T-cell (primary cell): ENCODE data around the gene MPZL2. TPM values are rescaled to one million over a fixed set of nuclear protein-coding genes. Genes with fewer than 3 reads are reported as not detected.

Source experiments
- ATAC-seq, 4 experiments: fragments of 200-7000 bp in 3 of 4; fragments of 150-1000 bp in 1 of 4; cut with Tn5 transposase; replicated peaks in 1 of 4; 1 replicate in 3 of 4; 2 replicates in 1 of 4; pipeline ENCODE4 v1.10.0; 2021; ENCODE audit warnings: moderate library complexity in 3 of 4, mild to moderate bottlenecking in 2 of 4, moderate number of reproducible peaks in 1 of 4
- CTCF ChIA-PET, 2 donors: fragments of 300-600 bp; sonication (Branson Sonifier 250); formaldehyde crosslinking; loops; one replicate each; lab custom pipeline; 2022; ENCODE audit warnings: antibody characterized with exemption in 2 of 2; lab: Charles Lee
- POLR2A ChIA-PET, 2 donors: fragments of 300-600 bp; sonication (Branson Sonifier 250); formaldehyde crosslinking; loops; one replicate each; lab custom pipeline; 2022; ENCODE audit warnings: antibody characterized with exemption in 2 of 2; lab: Charles Lee
- DNase-seq, 35 experiments: peaks; one replicate each; pipeline versions ENCODE4 v3.0.0 to v3.0.0-alpha.2; 2013 to 2023
- H3K27ac ChIP-seq: one replicate; pipeline ENCODE4 v1.5.1; 2013; ENCODE audit warnings: low read length
- H3K27me3 ChIP-seq, 2 experiments: replicated peaks in 1 of 2; 1 replicate in 1 of 2; 2 replicates in 1 of 2; pipeline versions ENCODE4 v1.6.1 to v1.7.0; 2013; ENCODE audit warnings: low read length in 1 of 2, mixed read lengths in 1 of 2; ENCODE audit not compliant: control insufficient read depth in 2 of 2, insufficient read depth in 2 of 2; ENCODE audit errors: extremely low read depth in 1 of 2
- H3K36me3 ChIP-seq, 2 donors: 1 replicate in 1 of 2; 2 replicates in 1 of 2; pipeline versions ENCODE4 v1.6.1 to v1.7.0; 2013; ENCODE audit warnings: low read length in 1 of 2; ENCODE audit not compliant: control insufficient read depth in 2 of 2, insufficient read depth in 1 of 2; ENCODE audit errors: extremely low read depth in 1 of 2
- H3K4me1 ChIP-seq, 2 experiments: 1 replicate in 1 of 2; 2 replicates in 1 of 2; pipeline versions ENCODE4 v1.6.1 to v1.7.0; 2013; ENCODE audit warnings: low read length in 2 of 2, mixed read lengths in 1 of 2; ENCODE audit not compliant: insufficient read depth in 2 of 2, control insufficient read depth in 1 of 2; ENCODE audit errors: extremely low read depth in 1 of 2
- H3K4me3 ChIP-seq, 2 donors: 1 replicate in 1 of 2; 2 replicates in 1 of 2; pipeline versions ENCODE4 v1.5.1 to v1.7.0; 2013; ENCODE audit warnings: mild to moderate bottlenecking in 2 of 2, low read length in 1 of 2, moderate library complexity in 1 of 2; ENCODE audit not compliant: control insufficient read depth in 1 of 2; ENCODE audit errors: extremely low read depth in 1 of 2
- H3K9me3 ChIP-seq: 2 replicates; pipeline ENCODE4 v1.7.0; 2013
- H3K27ac Mint-ChIP-seq, 2 donors: one replicate each; pipeline ENCODE4 v1.8.0; 2020 to 2021; ENCODE audit warnings: mild to moderate bottlenecking in 2 of 2, mixed read lengths in 2 of 2
- H3K27me3 Mint-ChIP-seq, 2 donors: one replicate each; pipeline ENCODE4 v1.8.0; 2021 to 2022; ENCODE audit warnings: mixed read lengths in 2 of 2
- H3K36me3 Mint-ChIP-seq: one replicate; pipeline ENCODE4 v1.8.0; 2021; ENCODE audit warnings: mixed read lengths
- H3K4me1 Mint-ChIP-seq, 3 donors: one replicate each; pipeline ENCODE4 v1.8.0; 2020 to 2022; ENCODE audit warnings: mixed read lengths in 3 of 3, mild to moderate bottlenecking in 1 of 3
- H3K4me3 Mint-ChIP-seq, 3 donors: one replicate each; pipeline ENCODE4 v1.8.0; 2020 to 2022; ENCODE audit warnings: mild to moderate bottlenecking in 3 of 3, mixed read lengths in 3 of 3, moderate library complexity in 3 of 3
- H3K9me3 Mint-ChIP-seq, 3 donors: one replicate each; pipeline ENCODE4 v1.8.0; 2020 to 2022; ENCODE audit warnings: mixed read lengths in 3 of 3
- WGBS: methylation state at CpG from one replicate; pipeline ENCODE4 v1.1.5; 2013; ENCODE audit warnings: missing lambda C conversion rate; ENCODE audit not compliant: insufficient coverage; 5-methylcytosine and 5-hydroxymethylcytosine counted together
- total RNA-seq, 35 experiments: library from RNA in 6 of 35; stranded (reverse) in 6 of 35; fragments of 120-200 nt in 1 of 35; gene quantifications; one replicate each; pipeline versions ENCODE4 v1.2.1 to v1.2.4 and lab custom pipeline; 2013 to 2026

Gene MPZL2
- total RNA-seq, 5 donors from 2014 or later (not counting 1 experiment from before 2014, with no cell fraction given), result 0.85 to 5.6 (median 2.0) TPM

DNA sequence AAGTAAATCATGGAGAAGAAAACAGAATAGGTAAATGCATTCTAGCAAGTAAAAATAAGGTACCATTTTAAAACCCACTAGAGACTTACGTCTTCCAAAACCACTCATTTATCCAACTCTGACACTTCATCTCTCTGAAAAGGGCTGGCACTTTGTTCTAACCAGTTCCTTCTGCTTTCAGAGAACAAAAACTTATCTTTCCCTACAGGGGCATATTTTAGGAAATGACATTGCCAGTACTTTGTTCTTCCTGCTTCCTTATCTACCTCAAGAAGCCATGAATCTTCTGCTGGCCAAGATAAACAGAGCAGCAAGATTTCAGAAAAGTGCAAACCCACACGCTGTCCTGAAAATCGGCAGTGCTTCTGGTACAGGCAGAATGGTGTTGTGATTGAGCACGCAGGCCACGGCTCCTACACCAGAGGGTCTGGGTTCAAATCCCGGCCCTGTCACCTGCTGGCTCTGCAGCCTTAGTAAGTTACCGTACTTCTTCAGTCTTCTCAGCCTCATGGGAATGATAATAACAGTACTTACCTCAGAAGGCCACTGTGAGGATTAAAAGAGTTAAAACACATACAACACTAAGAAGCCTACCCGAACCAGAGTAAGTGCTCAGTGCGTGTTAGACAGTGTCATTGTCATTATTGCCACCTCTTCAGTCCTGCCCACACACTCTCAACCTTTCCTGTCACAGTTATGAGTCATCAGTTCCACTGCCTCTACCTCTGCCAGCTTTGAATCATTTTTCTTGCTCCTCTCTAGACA lies 22.9 kb downstream of the MPZL2 start:
- peaks cover 64 to 83% (median 80%) of the 10 kb centered on the region in 3 donors for H3K4me1 Mint-ChIP-seq
- ChIA-PET CTCF (interaction anchor here (0.9 to 2.1 kb wide), 9 partner anchors 10 to 59 kb away, joined by 3 to 10 read pairs (median 4); partner anchors contain the start of genes JAML (in 1 of the 2), MPZL2 (in 1 of the 2) and MPZL3 (in 1 of the 2)), POLR2A (interaction anchor here (0.6 to 1.2 kb wide), 4 partner anchors 11 to 141 kb away, joined by 3 to 4 read pairs (median 3); partner anchors contain the start of genes MPZL3 (in 2 of the 2) and JAML (in 1 of the 2))
- peak overlapping the region; percentile 51 to 74 (median 62) for H3K4me3 Mint-ChIP-seq
- no peaks in the 10 kb centered on the region for H3K9me3 Mint-ChIP-seq
- Histone ChIP-seq H3K36me3 (peaks cover 0 to 9% of the 10 kb centered on the region in 2 donors), H3K4me3 (peak overlapping the region in 1 of 2 donors; percentile 16), H3K27ac (peak overlapping the region; percentile 90), H3K9me3 (no peaks in the 10 kb centered on the region), H3K4me1 (peaks cover 23 to 42% of the 10 kb centered on the region in 2 experiments), H3K27me3 (no peaks in the 10 kb centered on the region)
- ATAC-seq (peak; percentile 89 to 99 (median 97)), DNase-seq (peak in 21 of 35 experiments; percentile 14 to 81 (median 40))
- H3K27me3 Mint-ChIP-seq, result no peaks in the 10 kb centered on the region
- 18% methylated on average over 8 of the region's 9 CpGs for WGBS
- peaks cover 37% of the 10 kb centered on the region for H3K36me3 Mint-ChIP-seq
- peak overlapping the region; percentile 92 to 94 for H3K27ac Mint-ChIP-seq

DNA sequence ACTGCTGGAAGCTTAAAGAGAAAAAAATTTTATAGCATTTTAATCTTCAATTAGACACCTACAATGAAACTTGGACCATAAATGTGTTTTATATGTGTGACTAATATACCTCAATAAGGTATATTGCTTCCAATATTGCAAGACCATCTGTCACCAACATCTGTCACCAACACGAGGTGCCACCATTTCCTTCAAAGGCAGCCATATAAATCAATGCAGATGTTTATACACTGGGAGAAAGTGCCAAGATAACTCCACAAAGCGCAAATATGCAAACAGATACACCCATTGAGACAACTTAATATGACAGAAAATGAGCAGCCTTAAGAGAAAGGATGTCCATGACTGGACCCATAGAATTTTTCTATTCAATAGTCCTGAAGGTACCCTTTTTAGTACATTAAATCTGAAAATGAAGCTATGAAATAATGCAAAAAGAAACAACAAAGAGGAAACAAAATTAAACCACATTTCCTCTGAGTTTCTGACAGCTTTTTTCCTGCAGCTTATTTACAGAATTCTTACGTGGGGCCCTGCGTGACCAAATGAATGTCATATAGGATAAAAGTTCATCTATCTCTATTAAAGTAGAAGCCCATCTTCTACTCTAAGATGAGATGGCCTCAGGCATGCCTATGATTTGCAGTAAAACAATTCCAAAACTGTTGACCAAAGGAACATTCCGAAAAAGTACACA lies 24.4 kb downstream of the MPZL2 start:
- no peaks in the 10 kb centered on the region for H3K9me3 ChIP-seq
- peak overlapping the region; percentile 45 to 62 (median 61) for H3K4me3 Mint-ChIP-seq
- no peaks in the 10 kb centered on the region for H3K27me3 Mint-ChIP-seq
- peaks cover 0 to 17% of the 10 kb centered on the region in 2 donors for H3K36me3 ChIP-seq
- H3K4me3 ChIP-seq, result peak overlapping the region in 1 of 2 donors; percentile 36
- ATAC-seq (no peak), DNase-seq (no peak)
- ChIA-PET CTCF (interaction anchor here (0.5 to 1.6 kb wide), 6 partner anchors 15 to 282 kb away, joined by 3 to 13 read pairs (median 3); partner anchors contain the start of gene JAML (in 1 of the 2)), POLR2A (interaction anchor here (0.6 to 1.6 kb wide), 7 partner anchors 10 to 69 kb away, joined by 3 to 11 read pairs (median 4); partner anchors contain the start of genes JAML (in 2 of the 2) and MPZL3 (in 1 of the 2))
- peak overlapping the region; percentile 90 for H3K27ac ChIP-seq
- H3K4me1 Mint-ChIP-seq, result peaks cover 60 to 75% (median 69%) of the 10 kb centered on the region in 3 donors
- H3K27me3 ChIP-seq, result no peaks in the 10 kb centered on the region
- peak overlapping the region; percentile 92 to 94 for H3K27ac Mint-ChIP-seq
- H3K36me3 Mint-ChIP-seq, result peaks cover 40% of the 10 kb centered on the region
- WGBS, result no CpG with 5 or more reads among the region's 5 CpGs
- H3K4me1 ChIP-seq, result peaks cover 23 to 42% of the 10 kb centered on the region in 2 experiments
- no peaks in the 10 kb centered on the region for H3K9me3 Mint-ChIP-seq

DNA sequence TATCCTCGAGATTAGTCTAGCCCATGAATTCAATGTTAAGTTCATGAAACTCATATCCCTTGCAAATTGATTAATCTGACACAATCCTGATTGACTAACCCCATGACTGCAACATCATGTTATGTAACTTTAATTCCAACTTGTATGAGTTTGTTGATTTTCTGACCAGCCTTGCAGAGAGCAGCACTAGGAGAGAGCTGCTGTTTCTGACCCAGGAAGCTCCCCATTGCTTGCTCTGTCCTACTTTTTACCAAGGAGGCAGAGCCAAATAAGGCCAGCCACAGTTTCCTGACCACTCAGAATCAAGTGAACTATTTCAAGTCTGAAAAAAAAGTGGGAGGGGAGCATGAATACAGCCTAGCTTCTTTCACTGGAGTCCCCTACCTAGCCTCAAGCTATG lies 25.2 kb downstream of the MPZL2 start:
- POLR2A ChIA-PET, result interaction anchor here in 1 of 2 donors (1.1 to 1.6 kb wide), 2 partner anchors 13 to 20 kb away, joined by 4 to 11 read pairs; partner anchors contain the start of gene MPZL3
- H3K9me3 Mint-ChIP-seq, result no peaks in the 10 kb centered on the region
- Histone ChIP-seq H3K4me3 (no peak overlapping the region), H3K27me3 (no peaks in the 10 kb centered on the region), H3K27ac (peak overlapping the region; percentile 90), H3K9me3 (no peaks in the 10 kb centered on the region), H3K4me1 (peaks cover 23 to 42% of the 10 kb centered on the region in 2 experiments), H3K36me3 (peaks cover 0 to 24% of the 10 kb centered on the region in 2 donors)
- H3K4me3 Mint-ChIP-seq, result peak overlapping the region in 2 of 3 donors; percentile 46 to 62
- H3K36me3 Mint-ChIP-seq, result peaks cover 40% of the 10 kb centered on the region
- no peak for ATAC-seq
- H3K27ac Mint-ChIP-seq, result peak overlapping the region; percentile 47 to 63
- no peaks in the 10 kb centered on the region for H3K27me3 Mint-ChIP-seq
- CTCF ChIA-PET, result interaction anchor here (0.6 to 1.6 kb wide), 3 partner anchors 15 to 283 kb away, joined by 3 to 13 read pairs (median 3); partner anchors contain the start of gene JAML (in 1 of the 2)
- no CpG with 5 or more reads among the region's 1 CpG for WGBS
- no peak for DNase-seq
- H3K4me1 Mint-ChIP-seq, result peaks cover 54 to 73% (median 62%) of the 10 kb centered on the region in 3 donors

DNA sequence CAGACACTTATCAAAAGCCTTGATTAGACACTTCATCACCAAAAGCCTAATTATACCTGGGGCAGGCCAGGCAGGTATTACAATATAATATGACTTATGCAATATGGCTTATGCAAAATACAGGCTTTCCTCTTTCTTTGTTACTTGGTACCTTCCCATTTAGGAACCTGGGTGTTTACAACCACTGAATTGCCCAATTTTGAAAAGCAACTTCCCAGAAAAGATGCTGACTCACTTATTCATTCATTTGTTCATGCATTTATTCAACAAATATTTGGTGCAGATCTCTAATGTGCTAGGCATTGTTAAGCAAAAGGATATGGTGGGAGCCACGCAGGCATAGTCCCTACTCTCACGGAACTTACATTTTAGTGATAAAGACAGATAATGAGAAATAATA lies 25.7 kb downstream of the MPZL2 start:
- Mint-ChIP-seq H3K27me3 (no peaks in the 10 kb centered on the region), H3K36me3 (peaks cover 43% of the 10 kb centered on the region), H3K4me3 (peak overlapping the region in 1 of 3 donors; percentile 46), H3K4me1 (peaks cover 49 to 75% (median 57%) of the 10 kb centered on the region in 3 donors), H3K27ac (peak overlapping the region; percentile 47 to 63), H3K9me3 (no peaks in the 10 kb centered on the region)
- Histone ChIP-seq H3K9me3 (no peaks in the 10 kb centered on the region), H3K4me3 (no peak overlapping the region), H3K27me3 (no peaks in the 10 kb centered on the region), H3K36me3 (peaks cover 0 to 28% of the 10 kb centered on the region in 2 donors), H3K27ac (peak overlapping the region; percentile 90), H3K4me1 (peaks cover 23 to 42% of the 10 kb centered on the region in 2 experiments)
- POLR2A ChIA-PET, result no interaction called here
- DNase-seq (no peak), ATAC-seq (no peak)
- no CpG with 5 or more reads among the region's 2 CpGs for WGBS
- CTCF ChIA-PET, result interaction anchor here in 1 of 2 donors (1.6 kb wide), 1 partner anchor 39 kb away, joined by 13 read pairs; no protein-coding TSS in a partner anchor

DNA sequence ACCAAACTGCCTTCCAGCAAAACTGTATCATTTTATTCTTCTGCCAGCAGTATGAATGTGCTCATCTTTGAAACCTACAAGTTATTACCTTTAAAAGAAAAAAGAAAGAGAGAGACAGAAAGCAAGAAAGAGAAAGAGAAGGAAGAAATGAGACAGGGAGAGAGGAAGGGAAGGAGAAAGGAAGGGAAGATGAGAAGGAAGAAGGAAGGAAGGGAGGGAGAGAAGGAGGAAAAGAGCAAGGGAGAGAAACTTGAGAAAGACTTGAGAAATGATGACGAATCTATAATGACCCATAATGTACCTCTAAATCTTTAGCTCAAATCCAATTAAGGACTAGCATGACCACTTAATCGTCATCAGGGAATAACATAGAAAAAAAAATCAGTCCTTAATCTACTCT lies 27.9 kb downstream of the MPZL2 start:
- WGBS, result 100% methylated on average over 1 of the region's 2 CpGs
- H3K27ac Mint-ChIP-seq, result peak overlapping the region; percentile 23 to 45
- ChIA-PET CTCF (no interaction called here), POLR2A (no interaction called here)
- ATAC-seq, result no peak
- H3K27me3 Mint-ChIP-seq, result no peaks in the 10 kb centered on the region
- Histone ChIP-seq H3K4me1 (peaks cover 16 to 24% of the 10 kb centered on the region in 2 experiments), H3K4me3 (no peak overlapping the region), H3K9me3 (no peaks in the 10 kb centered on the region), H3K27me3 (no peaks in the 10 kb centered on the region), H3K36me3 (peaks cover 0 to 48% of the 10 kb centered on the region in 2 donors), H3K27ac (no peak overlapping the region)
- no peak overlapping the region for H3K4me3 Mint-ChIP-seq
- no peak for DNase-seq
- H3K36me3 Mint-ChIP-seq, result peaks cover 53% of the 10 kb centered on the region
- no peaks in the 10 kb centered on the region for H3K9me3 Mint-ChIP-seq
- peaks cover 26 to 63% (median 34%) of the 10 kb centered on the region in 3 donors for H3K4me1 Mint-ChIP-seq
